Skeletal muscle satellite cell (primary cell): Measurements from ENCODE around the gene OPN4.

Experiments
- H3K27me3 ChIP-seq: 2 replicates; pipeline ENCODE4 v1.7.0; 2013; ENCODE audit warnings: low read length; ENCODE audit not compliant: control insufficient read depth, insufficient read depth
- H3K36me3 ChIP-seq: 2 replicates; pipeline ENCODE4 v1.7.0; 2013; ENCODE audit warnings: mild to moderate bottlenecking, control low read depth, low read length; ENCODE audit not compliant: insufficient read depth
- H3K4me1 ChIP-seq: 2 replicates; pipeline ENCODE4 v1.7.0; 2013; ENCODE audit warnings: low read length; ENCODE audit not compliant: control insufficient read depth, insufficient read depth
- H3K4me2 ChIP-seq: 2 replicates; pipeline ENCODE4 v1.7.0; 2013; ENCODE audit warnings: mild to moderate bottlenecking, low read length
- H3K4me3 ChIP-seq: 2 replicates; pipeline ENCODE4 v1.7.0; 2013; ENCODE audit warnings: low read length
- H3K9ac ChIP-seq: 2 replicates; pipeline ENCODE4 v1.7.0; 2013; ENCODE audit warnings: mild to moderate bottlenecking, low read depth, low read length, moderate library complexity
- H3K9me3 ChIP-seq: replicated peaks from 2 replicates; pipeline ENCODE4 v1.7.0; 2013; ENCODE audit warnings: mild to moderate bottlenecking, control low read depth, low read length

OPN4 gene

GRCh38 chr10:86673827-86674581, 19.7 kb downstream of the OPN4 start:
- H3K4me1 ChIP-seq, result peaks cover 21% of the 10 kb centered on the region
- peaks cover 5% of the 10 kb centered on the region for H3K27me3 ChIP-seq
- no peak overlapping the region for H3K9ac ChIP-seq
- H3K9me3 ChIP-seq, result no peaks in the 10 kb centered on the region
- H3K4me3 ChIP-seq, result no peak overlapping the region
- no peaks in the 10 kb centered on the region for H3K36me3 ChIP-seq
- H3K4me2 ChIP-seq, result peak overlapping the region; percentile 16

GRCh38 chr10:86674912-86675311, 20.6 kb downstream of the OPN4 start:
- peaks cover 5% of the 10 kb centered on the region for H3K27me3 ChIP-seq
- no peak overlapping the region for H3K4me2 ChIP-seq
- H3K9ac ChIP-seq, result no peak overlapping the region
- H3K4me1 ChIP-seq, result peaks cover 19% of the 10 kb centered on the region
- no peak overlapping the region for H3K4me3 ChIP-seq
- H3K9me3 ChIP-seq, result no peaks in the 10 kb centered on the region
- H3K36me3 ChIP-seq, result no peaks in the 10 kb centered on the region

- H3K27me3 ChIP-seq, result peaks cover 5% of the 10 kb centered on the region
- no peaks in the 10 kb centered on the region for H3K36me3 ChIP-seq
- H3K9me3 ChIP-seq, result no peaks in the 10 kb centered on the region
Measured at GRCh38 chr10:86677374-86677773, 23.0 kb downstream of the OPN4 start.

GRCh38 chr10:86678999-86679792, 24.8 kb downstream of the OPN4 start:
- Histone ChIP-seq H3K9me3 (no peaks in the 10 kb centered on the region), H3K4me1 (peaks cover 16% of the 10 kb centered on the region), H3K4me2 (no peak overlapping the region), H3K4me3 (no peak overlapping the region), H3K9ac (no peak overlapping the region), H3K27me3 (peaks cover 18% of the 10 kb centered on the region), H3K36me3 (no peaks in the 10 kb centered on the region)

More at GRCh38 chr10:86677374-86677773, 23.0 kb downstream of the OPN4 start:
- no peak overlapping the region for H3K4me3 ChIP-seq
- H3K4me1 ChIP-seq, result peaks cover 25% of the 10 kb centered on the region
- no peak overlapping the region for H3K4me2 ChIP-seq
- no peak overlapping the region for H3K9ac ChIP-seq

- Histone ChIP-seq H3K36me3 (no peaks in the 10 kb centered on the region), H3K4me2 (no peak overlapping the region), H3K9ac (no peak overlapping the region), H3K27me3 (peaks cover 25% of the 10 kb centered on the region), H3K9me3 (no peaks in the 10 kb centered on the region), H3K4me1 (peaks cover 10% of the 10 kb centered on the region), H3K4me3 (no peak overlapping the region)
Measured at GRCh38 chr10:86681047-86681446, 26.7 kb downstream of the OPN4 start.

GRCh38 chr10:86681722-86682386, 27.5 kb downstream of the OPN4 start:
- H3K27me3 ChIP-seq, result peaks cover 26% of the 10 kb centered on the region
- H3K4me3 ChIP-seq, result no peak overlapping the region
- H3K4me1 ChIP-seq, result peaks cover 10% of the 10 kb centered on the region
- H3K9ac ChIP-seq, result no peak overlapping the region
- H3K4me2 ChIP-seq, result no peak overlapping the region
- no peaks in the 10 kb centered on the region for H3K36me3 ChIP-seq
- no peaks in the 10 kb centered on the region for H3K9me3 ChIP-seq

- peaks cover 10% of the 10 kb centered on the region for H3K4me1 ChIP-seq
- H3K36me3 ChIP-seq, result no peaks in the 10 kb centered on the region
- no peak overlapping the region for H3K9ac ChIP-seq
- no peak overlapping the region for H3K4me3 ChIP-seq
- peaks cover 26% of the 10 kb centered on the region for H3K27me3 ChIP-seq
- H3K4me2 ChIP-seq, result no peak overlapping the region
- no peaks in the 10 kb centered on the region for H3K9me3 ChIP-seq
Measured at GRCh38 chr10:86682675-86683074, 28.3 kb downstream of the OPN4 start.

- Histone ChIP-seq H3K4me3 (no peak overlapping the region), H3K27me3 (peaks cover 26% of the 10 kb centered on the region), H3K9me3 (no peaks in the 10 kb centered on the region), H3K4me2 (no peak overlapping the region), H3K36me3 (no peaks in the 10 kb centered on the region), H3K4me1 (peaks cover 18% of the 10 kb centered on the region), H3K9ac (no peak overlapping the region)
Measured at GRCh38 chr10:86684331-86685097, 30.2 kb downstream of the OPN4 start.

GRCh38 chr10:86685416-86685815, 31.1 kb downstream of the OPN4 start:
- Histone ChIP-seq H3K4me2 (no peak overlapping the region), H3K4me1 (peaks cover 18% of the 10 kb centered on the region), H3K27me3 (peaks cover 32% of the 10 kb centered on the region), H3K9ac (no peak overlapping the region), H3K4me3 (no peak overlapping the region), H3K36me3 (no peaks in the 10 kb centered on the region), H3K9me3 (no peaks in the 10 kb centered on the region)

GRCh38 chr10:86685893-86686632, 31.7 kb downstream of the OPN4 start:
- Histone ChIP-seq H3K36me3 (no peaks in the 10 kb centered on the region), H3K9me3 (no peaks in the 10 kb centered on the region), H3K4me2 (no peak overlapping the region), H3K4me3 (no peak overlapping the region), H3K4me1 (peaks cover 15% of the 10 kb centered on the region), H3K27me3 (peaks cover 32% of the 10 kb centered on the region), H3K9ac (no peak overlapping the region)
